Measurements from ENCODE around the gene TRPM3.

- TF ChIP-seq, protein P1, sequence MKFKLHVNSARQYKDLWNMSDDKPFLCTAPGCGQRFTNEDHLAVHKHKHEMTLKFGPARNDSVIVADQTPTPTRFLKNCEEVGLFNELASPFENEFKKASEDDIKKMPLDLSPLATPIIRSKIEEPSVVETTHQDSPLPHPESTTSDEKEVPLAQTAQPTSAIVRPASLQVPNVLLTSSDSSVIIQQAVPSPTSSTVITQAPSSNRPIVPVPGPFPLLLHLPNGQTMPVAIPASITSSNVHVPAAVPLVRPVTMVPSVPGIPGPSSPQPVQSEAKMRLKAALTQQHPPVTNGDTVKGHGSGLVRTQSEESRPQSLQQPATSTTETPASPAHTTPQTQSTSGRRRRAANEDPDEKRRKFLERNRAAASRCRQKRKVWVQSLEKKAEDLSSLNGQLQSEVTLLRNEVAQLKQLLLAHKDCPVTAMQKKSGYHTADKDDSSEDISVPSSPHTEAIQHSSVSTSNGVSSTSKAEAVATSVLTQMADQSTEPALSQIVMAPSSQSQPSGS (tag by site-specific recombination; IDR thresholded peaks at IDR 0.05; ENCODE audit: low read depth): no peak
- no peak for TF ChIP-seq CTCF (tag by site-specific recombination; IDR thresholded peaks at IDR 0.05)
- TF ChIP-seq, protein P2, sequence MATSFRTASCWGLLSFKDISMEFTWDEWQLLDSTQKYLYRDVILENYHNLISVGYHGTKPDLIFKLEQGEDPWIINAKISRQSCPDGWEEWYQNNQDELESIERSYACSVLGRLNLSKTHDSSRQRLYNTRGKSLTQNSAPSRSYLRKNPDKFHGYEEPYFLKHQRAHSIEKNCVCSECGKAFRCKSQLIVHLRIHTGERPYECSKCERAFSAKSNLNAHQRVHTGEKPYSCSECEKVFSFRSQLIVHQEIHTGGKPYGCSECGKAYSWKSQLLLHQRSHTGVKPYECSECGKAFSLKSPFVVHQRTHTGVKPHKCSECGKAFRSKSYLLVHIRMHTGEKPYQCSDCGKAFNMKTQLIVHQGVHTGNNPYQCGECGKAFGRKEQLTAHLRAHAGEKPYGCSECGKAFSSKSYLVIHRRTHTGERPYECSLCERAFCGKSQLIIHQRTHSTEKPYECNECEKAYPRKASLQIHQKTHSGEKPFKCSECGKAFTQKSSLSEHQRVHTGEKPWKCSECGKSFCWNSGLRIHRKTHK (tag by site-specific recombination; IDR thresholded peaks at IDR 0.05): no peak
- TF ChIP-seq SALL2 (tag by site-specific recombination; IDR thresholded peaks at IDR 0.05; ENCODE audit: borderline replicate concordance): no peak
- TF ChIP-seq, protein P3, sequence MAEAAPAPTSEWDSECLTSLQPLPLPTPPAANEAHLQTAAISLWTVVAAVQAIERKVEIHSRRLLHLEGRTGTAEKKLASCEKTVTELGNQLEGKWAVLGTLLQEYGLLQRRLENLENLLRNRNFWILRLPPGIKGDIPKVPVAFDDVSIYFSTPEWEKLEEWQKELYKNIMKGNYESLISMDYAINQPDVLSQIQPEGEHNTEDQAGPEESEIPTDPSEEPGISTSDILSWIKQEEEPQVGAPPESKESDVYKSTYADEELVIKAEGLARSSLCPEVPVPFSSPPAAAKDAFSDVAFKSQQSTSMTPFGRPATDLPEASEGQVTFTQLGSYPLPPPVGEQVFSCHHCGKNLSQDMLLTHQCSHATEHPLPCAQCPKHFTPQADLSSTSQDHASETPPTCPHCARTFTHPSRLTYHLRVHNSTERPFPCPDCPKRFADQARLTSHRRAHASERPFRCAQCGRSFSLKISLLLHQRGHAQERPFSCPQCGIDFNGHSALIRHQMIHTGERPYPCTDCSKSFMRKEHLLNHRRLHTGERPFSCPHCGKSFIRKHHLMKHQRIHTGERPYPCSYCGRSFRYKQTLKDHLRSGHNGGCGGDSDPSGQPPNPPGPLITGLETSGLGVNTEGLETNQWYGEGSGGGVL (tag by site-specific recombination; IDR thresholded peaks at IDR 0.05): no peak
Measured at GRCh38 chr9:70683841-70684240, 437.6 kb downstream of the TRPM3 start.
